Stimulated activated memory B cell treated with anti-CD40 and anti-IgM and Interleukin-4, amounts not matched to agents 10 μg/mL and 1 μg/mL and 100 μg/mL, for 72 hours (primary cell): ENCODE results near the gene RHD.
A peak's percentile ranks its signal among the peaks of the same experiment; 100 is the strongest.
"Not testable (repeated sequence)": the region's sequence is repeated elsewhere in the genome, so short reads cannot be mapped to it uniquely, and the experiment has no call there.

ENCODE experiments used
- ATAC-seq: fragments of 150-1000 bp; cut with Tn5 transposase; 2 replicates; pipeline ENCODE4 v1.10.0; 2021
- H3K27ac Mint-ChIP-seq: one replicate; pipeline ENCODE4 v1.8.0; 2022; ENCODE audit warnings: mild to moderate bottlenecking, mixed read lengths
- H3K27me3 Mint-ChIP-seq: one replicate; pipeline ENCODE4 v1.8.0; 2022; ENCODE audit warnings: mixed read lengths
- H3K36me3 Mint-ChIP-seq: one replicate; pipeline ENCODE4 v1.8.0; 2022; ENCODE audit warnings: mixed read lengths
- H3K4me1 Mint-ChIP-seq: one replicate; pipeline ENCODE4 v1.8.0; 2022; ENCODE audit warnings: mixed read lengths
- H3K4me3 Mint-ChIP-seq: one replicate; pipeline ENCODE4 v1.8.0; 2022; ENCODE audit warnings: mild to moderate bottlenecking, moderate library complexity, mixed read lengths
- H3K9me3 Mint-ChIP-seq: one replicate; pipeline ENCODE4 v1.8.0; 2022; ENCODE audit warnings: mixed read lengths

RHD gene

GRCh38 chr1:25278358-25278757 is 6.0 kb downstream of the RHD start:
- H3K4me3 Mint-ChIP-seq, ATAC-seq, H3K36me3 Mint-ChIP-seq, H3K4me1 Mint-ChIP-seq, H3K9me3 Mint-ChIP-seq, H3K27ac Mint-ChIP-seq, H3K27me3 Mint-ChIP-seq: not testable (repeated sequence)

DNA sequence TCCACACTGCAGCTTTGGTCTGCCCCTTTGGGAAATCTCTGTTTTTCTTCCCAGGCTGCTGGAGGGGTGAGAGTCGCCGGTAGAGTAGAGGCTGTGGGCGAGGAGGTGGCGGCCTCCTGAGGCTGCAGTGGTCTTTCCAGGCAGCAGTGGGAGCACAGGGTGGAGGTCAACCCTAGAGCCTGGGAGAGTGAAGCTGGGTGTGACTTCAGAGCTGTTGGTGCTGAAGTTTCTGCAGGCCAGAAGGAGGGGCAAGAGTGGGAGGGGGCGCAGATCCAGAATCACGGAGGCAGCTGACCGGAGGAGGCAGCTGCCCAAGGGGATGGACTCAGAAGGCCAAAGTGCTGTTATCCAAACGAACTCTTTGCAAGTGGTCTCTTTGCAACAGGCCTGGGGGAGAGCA is 6.5 kb downstream of the RHD start:
- not testable (repeated sequence) for ATAC-seq, H3K9me3 Mint-ChIP-seq, H3K27me3 Mint-ChIP-seq, H3K27ac Mint-ChIP-seq, H3K4me3 Mint-ChIP-seq, H3K4me1 Mint-ChIP-seq, H3K36me3 Mint-ChIP-seq

DNA sequence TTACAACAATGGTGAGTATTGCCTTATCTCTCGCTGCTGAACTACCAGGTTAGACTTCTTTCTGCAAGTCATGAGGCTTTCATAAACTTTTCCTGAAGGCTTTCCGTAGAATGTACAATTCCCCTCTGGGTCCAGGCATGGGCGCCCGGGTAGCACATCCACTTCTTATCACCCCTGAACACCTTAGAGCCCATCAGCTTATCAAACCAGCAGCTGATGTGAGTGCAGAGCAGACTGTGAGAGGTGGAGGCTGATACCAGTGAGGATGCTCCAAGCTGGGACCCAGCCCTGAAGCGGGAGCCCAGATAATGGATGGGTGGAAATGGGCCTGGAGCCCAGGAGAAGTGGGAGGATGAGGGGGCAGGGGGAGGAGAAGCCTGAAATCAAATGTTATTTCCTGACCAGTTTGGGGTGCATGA is 7.4 kb downstream of the RHD start:
- H3K27ac Mint-ChIP-seq, H3K36me3 Mint-ChIP-seq, H3K4me3 Mint-ChIP-seq, ATAC-seq, H3K27me3 Mint-ChIP-seq, H3K4me1 Mint-ChIP-seq, H3K9me3 Mint-ChIP-seq: not testable (repeated sequence)

GRCh38 chr1:25285862-25286261 is 13.6 kb downstream of the RHD start:
- not testable (repeated sequence) for H3K27ac Mint-ChIP-seq, H3K27me3 Mint-ChIP-seq, ATAC-seq, H3K4me3 Mint-ChIP-seq, H3K36me3 Mint-ChIP-seq, H3K9me3 Mint-ChIP-seq
- peaks cover 13% of the 10 kb centered on the region for H3K4me1 Mint-ChIP-seq

DNA sequence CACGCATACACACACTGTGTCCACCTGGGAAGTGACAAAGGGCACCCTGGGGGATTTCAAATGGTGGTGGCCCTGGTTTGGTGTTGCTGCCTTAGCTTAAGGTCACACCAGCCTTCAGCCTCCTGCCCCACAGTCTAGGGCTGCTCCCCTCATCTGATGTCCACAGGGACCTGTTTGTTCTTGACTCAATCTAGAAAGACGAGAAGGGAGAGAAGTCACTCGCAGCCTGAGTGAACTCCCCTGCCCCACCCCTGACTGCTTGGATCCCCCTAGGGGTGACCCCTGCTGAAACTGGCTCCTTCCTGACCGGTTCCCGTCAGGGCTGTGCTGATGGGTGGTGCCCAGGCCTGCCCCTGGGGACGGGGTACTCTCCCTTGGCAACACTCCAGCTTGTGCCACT is 14.9 kb downstream of the RHD start:
- not testable (repeated sequence) for H3K36me3 Mint-ChIP-seq, H3K27ac Mint-ChIP-seq, H3K9me3 Mint-ChIP-seq, H3K4me3 Mint-ChIP-seq, H3K27me3 Mint-ChIP-seq
- peak; percentile 76 for ATAC-seq
- H3K4me1 Mint-ChIP-seq: peaks cover 13% of the 10 kb centered on the region

DNA sequence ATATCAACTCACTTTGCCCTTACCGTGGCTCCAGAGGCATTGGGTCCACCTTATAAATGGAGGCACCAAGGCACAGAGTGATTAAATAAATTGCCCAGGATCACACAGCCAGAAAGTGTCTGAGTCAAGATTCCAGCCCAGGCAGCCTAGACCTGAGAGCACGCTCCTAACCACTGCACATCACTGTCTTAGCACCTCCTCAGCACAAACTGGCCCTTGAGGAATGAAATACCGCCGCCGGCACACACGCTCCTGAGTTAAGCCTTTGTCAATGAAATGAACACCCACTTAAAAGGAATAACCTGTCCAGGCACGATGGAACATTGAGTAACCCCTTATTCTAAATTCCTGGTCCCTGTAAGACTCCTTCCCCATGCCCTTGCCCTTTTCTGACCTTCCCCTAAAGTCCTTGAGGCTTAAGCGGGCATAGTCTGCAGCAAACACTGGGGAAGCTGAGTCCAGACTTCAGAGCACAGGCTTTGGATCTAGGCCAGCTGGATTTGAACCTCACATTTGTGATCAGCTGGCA is 16.3 kb downstream of the RHD start:
- H3K4me3 Mint-ChIP-seq, H3K9me3 Mint-ChIP-seq, H3K36me3 Mint-ChIP-seq, H3K27me3 Mint-ChIP-seq, H3K27ac Mint-ChIP-seq, ATAC-seq: not testable (repeated sequence)
- H3K4me1 Mint-ChIP-seq: peaks cover 13% of the 10 kb centered on the region

DNA sequence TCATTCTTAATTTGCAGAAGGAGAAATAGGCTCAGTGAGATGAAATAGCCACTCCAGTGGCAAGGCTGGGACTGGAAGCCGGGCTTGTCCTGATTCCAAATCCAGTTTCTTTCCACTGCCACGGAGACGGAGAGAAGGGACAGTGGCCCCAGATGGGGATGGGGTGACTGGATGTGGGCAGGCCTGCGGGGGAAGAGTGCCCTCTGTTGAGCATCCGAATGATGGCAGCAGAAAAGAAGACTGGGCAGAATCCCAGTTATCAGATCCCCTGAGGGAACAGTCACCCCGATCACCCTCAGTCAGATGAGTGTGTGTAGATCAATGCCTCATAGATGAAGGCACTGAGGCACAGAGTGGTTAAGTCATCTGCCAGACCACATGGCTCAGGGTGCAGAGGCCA is 17.7 kb downstream of the RHD start:
- not testable (repeated sequence) for H3K9me3 Mint-ChIP-seq, H3K36me3 Mint-ChIP-seq, H3K4me3 Mint-ChIP-seq, H3K27me3 Mint-ChIP-seq, H3K27ac Mint-ChIP-seq
- ATAC-seq: peak; percentile 59
- peaks cover 13% of the 10 kb centered on the region for H3K4me1 Mint-ChIP-seq

- H3K9me3 Mint-ChIP-seq, ATAC-seq, H3K27ac Mint-ChIP-seq, H3K36me3 Mint-ChIP-seq, H3K27me3 Mint-ChIP-seq, H3K4me3 Mint-ChIP-seq, H3K4me1 Mint-ChIP-seq: not testable (repeated sequence)
Measured at GRCh38 chr1:25293426-25293825, 21.1 kb downstream of the RHD start.

DNA sequence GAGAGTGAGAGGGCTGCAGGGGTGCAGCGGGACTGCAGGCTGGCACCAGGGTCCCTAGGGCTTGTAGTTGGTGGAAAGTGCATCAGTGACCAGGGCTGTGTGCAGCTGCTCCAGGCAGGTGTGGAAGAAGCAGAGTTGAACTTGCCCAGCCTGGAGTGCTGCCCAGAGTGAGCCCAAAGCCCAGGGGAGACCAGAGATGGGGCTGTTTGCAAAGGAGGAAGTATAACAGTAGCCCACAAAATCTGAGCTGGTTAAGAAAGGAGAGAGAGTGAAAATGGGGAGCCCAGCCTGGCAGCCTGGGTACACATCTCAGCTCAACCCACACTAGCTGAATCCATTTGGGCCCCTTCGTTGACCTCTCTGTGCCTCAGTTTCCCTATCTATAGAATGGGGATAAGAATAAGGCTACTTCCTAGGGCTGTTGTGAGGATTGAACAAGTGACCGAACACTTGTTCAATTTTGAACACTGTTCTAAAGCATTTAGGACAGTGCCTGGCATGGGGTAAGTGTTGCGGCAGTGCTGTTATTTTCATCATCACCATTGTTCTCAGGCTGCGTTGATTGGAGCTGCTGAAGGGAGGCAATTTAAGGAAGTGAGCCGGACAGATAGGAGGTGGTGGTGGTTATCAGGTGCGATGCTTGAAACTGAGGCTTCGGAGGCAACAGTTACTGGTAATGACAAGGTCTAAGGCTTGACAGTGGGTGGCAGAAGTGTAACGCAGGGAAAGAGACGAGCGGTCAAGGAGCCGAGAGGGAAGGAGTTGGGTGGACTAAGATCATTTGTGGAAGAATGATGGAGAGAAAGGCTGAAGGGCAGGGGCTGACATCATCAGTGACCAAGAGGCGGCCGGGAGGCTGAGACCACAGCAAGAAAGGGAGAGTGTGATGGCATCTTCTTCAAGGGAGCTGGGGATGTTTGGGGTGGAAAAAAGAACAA is 22.8 kb downstream of the RHD start:
- H3K4me1 Mint-ChIP-seq, H3K4me3 Mint-ChIP-seq, H3K36me3 Mint-ChIP-seq, H3K27me3 Mint-ChIP-seq, H3K9me3 Mint-ChIP-seq, H3K27ac Mint-ChIP-seq: not testable (repeated sequence)
- ATAC-seq: peak; percentile 72

- H3K36me3 Mint-ChIP-seq, H3K4me3 Mint-ChIP-seq, H3K9me3 Mint-ChIP-seq, H3K4me1 Mint-ChIP-seq, ATAC-seq, H3K27ac Mint-ChIP-seq, H3K27me3 Mint-ChIP-seq: not testable (repeated sequence)
Measured at GRCh38 chr1:25296501-25296900, 24.2 kb downstream of the RHD start.

GRCh38 chr1:25300729-25301128 is 28.4 kb downstream of the RHD start:
- not testable (repeated sequence) for ATAC-seq, H3K4me3 Mint-ChIP-seq, H3K4me1 Mint-ChIP-seq, H3K9me3 Mint-ChIP-seq, H3K27ac Mint-ChIP-seq, H3K27me3 Mint-ChIP-seq
- peaks cover 11% of the 10 kb centered on the region for H3K36me3 Mint-ChIP-seq

DNA sequence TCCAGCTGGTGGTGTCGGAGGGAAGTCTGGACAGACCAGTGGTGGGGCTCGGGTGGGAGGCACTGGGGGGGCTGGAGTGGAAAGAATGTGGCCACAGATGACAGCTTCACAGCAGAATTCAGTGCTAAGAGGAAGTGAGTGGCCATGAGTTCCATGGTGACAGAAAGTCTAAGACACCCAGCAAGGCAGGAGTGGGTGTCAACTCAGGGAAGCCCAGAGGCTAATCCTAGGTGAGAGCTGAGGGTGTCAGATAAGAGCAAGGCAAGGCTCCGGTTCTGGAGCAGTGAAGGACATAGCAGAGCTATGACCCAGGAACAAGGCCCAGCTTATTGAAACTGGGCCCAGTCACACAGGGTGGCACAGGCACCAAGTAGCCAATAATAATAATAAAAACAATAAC is 30.0 kb downstream of the RHD start:
- peak; percentile 63 for ATAC-seq
- H3K27me3 Mint-ChIP-seq, H3K9me3 Mint-ChIP-seq, H3K27ac Mint-ChIP-seq, H3K4me1 Mint-ChIP-seq, H3K4me3 Mint-ChIP-seq: not testable (repeated sequence)
- H3K36me3 Mint-ChIP-seq: peaks cover 14% of the 10 kb centered on the region

- H3K4me1 Mint-ChIP-seq, H3K9me3 Mint-ChIP-seq, ATAC-seq, H3K27ac Mint-ChIP-seq, H3K4me3 Mint-ChIP-seq, H3K27me3 Mint-ChIP-seq: not testable (repeated sequence)
- peaks cover 16% of the 10 kb centered on the region for H3K36me3 Mint-ChIP-seq
Measured at GRCh38 chr1:25304936-25305335, 32.6 kb downstream of the RHD start.

GRCh38 chr1:25308168-25308567 is 35.9 kb downstream of the RHD start:
- not testable (repeated sequence) for ATAC-seq, H3K4me1 Mint-ChIP-seq, H3K27ac Mint-ChIP-seq, H3K27me3 Mint-ChIP-seq, H3K9me3 Mint-ChIP-seq, H3K4me3 Mint-ChIP-seq
- peaks cover 14% of the 10 kb centered on the region for H3K36me3 Mint-ChIP-seq

- not testable (repeated sequence) for H3K4me1 Mint-ChIP-seq, ATAC-seq, H3K4me3 Mint-ChIP-seq, H3K27me3 Mint-ChIP-seq, H3K27ac Mint-ChIP-seq, H3K9me3 Mint-ChIP-seq
- H3K36me3 Mint-ChIP-seq: peaks cover 20% of the 10 kb centered on the region
Measured at GRCh38 chr1:25309085-25309484, 36.8 kb downstream of the RHD start.

- H3K4me1 Mint-ChIP-seq, H3K27ac Mint-ChIP-seq, H3K27me3 Mint-ChIP-seq, ATAC-seq, H3K4me3 Mint-ChIP-seq: not testable (repeated sequence)
- Mint-ChIP-seq H3K36me3 (peaks cover 24% of the 10 kb centered on the region), H3K9me3 (peaks cover 10% of the 10 kb centered on the region)
Measured at GRCh38 chr1:25309486-25309885, 37.2 kb downstream of the RHD start.
